ENCODE measurements around the gene ASB8. TPM values are rescaled to one million over a fixed set of nuclear protein-coding genes. Genes with fewer than 3 reads are reported as not detected.
"Not testable (repeated sequence)": the region's sequence is repeated elsewhere in the genome, so short reads cannot be mapped to it uniquely, and the experiment has no call there.

Gene ASB8
- total and polyA plus RNA-seq, 2 of the 4 experiments (the other 2 are of a cell fraction), result 22.9 to 26.7 TPM

GRCh38 chr12:48111312-48111693 is 46.0 kb downstream of the ASB8 start:
- POLR2A ChIA-PET (ENCODE audit: unreplicated experiment); H2BK20ac ChIP-seq (ENCODE audit: low read depth, low read length); H3K14ac ChIP-seq (replicated peaks; ENCODE audit: low read depth, low read length); H3K9me3 ChIP-seq (ENCODE audit: control insufficient read depth, insufficient read depth, low read length); H4K8ac ChIP-seq (ENCODE audit: low read depth in 2 of 2, low read length in 2 of 2); H4K20me1 ChIP-seq (ENCODE audit: insufficient read depth, low read length); H2AK5ac ChIP-seq (ENCODE audit: low read depth, low read length); intact Hi-C loops (cut with micrococcal nuclease); H2BK5ac ChIP-seq (ENCODE audit: low read depth, low read length, poor library complexity, severe bottlenecking); H3K9me1 ChIP-seq (ENCODE audit: insufficient read depth, low read length); ATAC-seq (ENCODE audit: low read depth); H4K91ac ChIP-seq (ENCODE audit: insufficient read depth, low read depth, low read length); H3K18ac ChIP-seq (ENCODE audit: low read depth, low read length); H2BK15ac ChIP-seq (ENCODE audit: low read depth, low read length); H3K36me3 ChIP-seq (ENCODE audit: control insufficient read depth, insufficient read depth, low read length); H3K27ac ChIP-seq (ENCODE audit: insufficient read depth, low read length); BruUV-seq (replicated peaks); DNase-seq; H2BK120ac ChIP-seq (ENCODE audit: low read depth, low read length); CTCF ChIA-PET; H3K9ac ChIP-seq (ENCODE audit: low read depth, low read length); H3K4me2 ChIP-seq (ENCODE audit: low read depth, low read length); H3K4me1 ChIP-seq (ENCODE audit: control insufficient read depth, insufficient read depth, low read length); in situ Hi-C loops (cut with MboI; ENCODE audit: low sequenced_read_pairs); H3K4me3 ChIP-seq (ENCODE audit: insufficient read depth, low read depth, low read length); H2AFZ ChIP-seq (replicated peaks; ENCODE audit: low read length, poor library complexity); H3K23ac ChIP-seq (ENCODE audit: low read depth, low read length); H3K56ac ChIP-seq (ENCODE audit: extremely low read depth, insufficient read depth, low read length); dilution Hi-C loops (cut with HindIII; ENCODE audit: low sequenced_read_pairs, unreplicated experiment); H3K4ac ChIP-seq (ENCODE audit: low read depth, low read length); H4K5ac ChIP-seq (ENCODE audit: low read depth, low read length); H2AK9ac ChIP-seq (replicated peaks; ENCODE audit: low read depth, low read length, poor library complexity): not testable (repeated sequence)
- Histone ChIP-seq H3K79me1 (ENCODE audit: low read depth in 1 of 2, low read length in 2 of 2) (peaks cover 10 to 11% of the 10 kb centered on the region in 2 experiments; a peak in 1 of 4 replicates), H3K27me3 (ENCODE audit: control insufficient read depth, insufficient read depth, low read length) (peaks cover 13% of the 10 kb centered on the region)
- WGBS, 2 experiments (ENCODE audit: extremely low coverage in 2 of 2, insufficient read length in 1 of 2), result 83% methylated on average over 4 of the region's 5 CpGs; no CpG with 5 or more reads in 1 of the 2 experiments

All from IMR-90 (cell line).